ENCODE measurements around the gene NTN1. TPM values are rescaled to one million over a fixed set of nuclear protein-coding genes. Genes with fewer than 3 reads are reported as not detected.
"Not testable (repeated sequence)": the region's sequence is repeated elsewhere in the genome, so short reads cannot be mapped to it uniquely, and the experiment has no call there.

The NTN1 gene
- under 0.01 TPM in 2 replicates for total RNA-seq

- TF ChIP-seq, protein P1, sequence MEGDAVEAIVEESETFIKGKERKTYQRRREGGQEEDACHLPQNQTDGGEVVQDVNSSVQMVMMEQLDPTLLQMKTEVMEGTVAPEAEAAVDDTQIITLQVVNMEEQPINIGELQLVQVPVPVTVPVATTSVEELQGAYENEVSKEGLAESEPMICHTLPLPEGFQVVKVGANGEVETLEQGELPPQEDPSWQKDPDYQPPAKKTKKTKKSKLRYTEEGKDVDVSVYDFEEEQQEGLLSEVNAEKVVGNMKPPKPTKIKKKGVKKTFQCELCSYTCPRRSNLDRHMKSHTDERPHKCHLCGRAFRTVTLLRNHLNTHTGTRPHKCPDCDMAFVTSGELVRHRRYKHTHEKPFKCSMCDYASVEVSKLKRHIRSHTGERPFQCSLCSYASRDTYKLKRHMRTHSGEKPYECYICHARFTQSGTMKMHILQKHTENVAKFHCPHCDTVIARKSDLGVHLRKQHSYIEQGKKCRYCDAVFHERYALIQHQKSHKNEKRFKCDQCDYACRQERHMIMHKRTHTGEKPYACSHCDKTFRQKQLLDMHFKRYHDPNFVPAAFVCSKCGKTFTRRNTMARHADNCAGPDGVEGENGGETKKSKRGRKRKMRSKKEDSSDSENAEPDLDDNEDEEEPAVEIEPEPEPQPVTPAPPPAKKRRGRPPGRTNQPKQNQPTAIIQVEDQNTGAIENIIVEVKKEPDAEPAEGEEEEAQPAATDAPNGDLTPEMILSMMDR (IDR thresholded peaks at IDR 0.05; ENCODE audit: insufficient read depth, low read depth, low read length), result no peak
- peak within 1 kb of the TSS; percentile 53 for H3K4me3 ChIP-seq (ENCODE audit: low read depth, low read length)
- peak; percentile 7 for DNase-seq (ENCODE audit: low read depth)
Measured at GRCh38 chr17:9021158-9021991, at the start of gene NTN1. Gene NTN1 (plus strand): TSS chr17:9021510. CDS start chr17:9022374, 864 bp downstream.

DNA sequence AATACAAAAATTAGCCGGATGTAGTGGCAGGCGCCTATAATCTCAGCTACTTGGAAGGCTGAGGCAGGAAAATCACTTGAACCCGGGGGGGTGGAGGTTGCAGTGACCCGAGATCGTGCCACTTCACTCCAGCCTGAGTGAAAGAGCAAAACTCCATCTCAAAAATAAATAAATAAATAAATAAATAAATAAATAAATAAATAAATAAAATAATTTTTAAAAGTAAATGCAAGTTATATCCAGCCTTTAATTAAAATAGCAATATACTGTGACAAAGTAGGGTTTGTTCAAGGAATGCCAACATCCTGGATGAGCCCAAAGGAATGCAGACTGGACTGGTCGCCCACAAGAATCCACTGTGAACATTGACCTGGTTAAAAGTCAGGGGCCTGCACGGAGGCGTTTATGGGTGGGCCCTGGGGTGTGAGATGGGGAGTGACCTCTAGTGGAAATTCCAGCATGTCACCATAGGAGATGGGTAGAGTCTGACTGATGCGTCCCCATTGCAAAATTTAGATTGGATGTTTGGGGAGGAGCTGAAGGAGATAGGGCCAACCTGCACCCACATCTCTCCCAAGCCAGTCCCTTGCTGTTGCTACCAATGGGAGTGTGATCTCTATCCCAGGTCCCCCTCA lies 46.1 kb upstream of the NTN1 start:
- TF ChIP-seq, protein P1 (IDR thresholded peaks at IDR 0.05; ENCODE audit: insufficient read depth, low read depth, low read length), result no peak
- H3K4me3 ChIP-seq (ENCODE audit: low read depth, low read length), result no peak overlapping the region
- DNase-seq (ENCODE audit: low read depth), result no peak

GRCh38 chr17:8976638-8977037 lies 44.7 kb upstream of the NTN1 start:
- TF ChIP-seq, protein P1 (IDR thresholded peaks at IDR 0.05; ENCODE audit: insufficient read depth, low read depth, low read length), result no peak
- DNase-seq (ENCODE audit: low read depth), result no peak
- H3K4me3 ChIP-seq (ENCODE audit: low read depth, low read length), result no peak overlapping the region

DNA sequence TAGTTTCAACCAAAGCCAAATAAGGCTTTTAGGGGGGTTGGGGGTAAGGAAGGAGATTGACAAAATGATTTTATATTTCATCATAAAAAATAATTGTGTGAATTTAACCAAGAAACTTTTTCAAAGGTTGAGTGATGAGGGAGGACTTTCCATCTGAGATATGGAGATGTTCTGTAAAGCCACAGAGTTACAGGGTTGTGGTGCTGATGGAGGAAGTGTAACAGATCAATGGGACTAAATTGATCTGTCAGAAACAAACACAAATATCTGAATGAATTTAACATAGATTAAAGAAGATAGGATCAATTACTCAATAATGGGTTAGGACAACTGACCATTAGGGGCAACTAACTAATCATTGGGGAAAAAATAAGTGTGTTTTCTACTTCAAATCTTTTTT lies 41.6 kb upstream of the NTN1 start:
- no peak for DNase-seq (ENCODE audit: low read depth)
- H3K4me3 ChIP-seq (ENCODE audit: low read depth, low read length), result no peak overlapping the region
- TF ChIP-seq, protein P1 (IDR thresholded peaks at IDR 0.05; ENCODE audit: insufficient read depth, low read depth, low read length), result no peak

DNA sequence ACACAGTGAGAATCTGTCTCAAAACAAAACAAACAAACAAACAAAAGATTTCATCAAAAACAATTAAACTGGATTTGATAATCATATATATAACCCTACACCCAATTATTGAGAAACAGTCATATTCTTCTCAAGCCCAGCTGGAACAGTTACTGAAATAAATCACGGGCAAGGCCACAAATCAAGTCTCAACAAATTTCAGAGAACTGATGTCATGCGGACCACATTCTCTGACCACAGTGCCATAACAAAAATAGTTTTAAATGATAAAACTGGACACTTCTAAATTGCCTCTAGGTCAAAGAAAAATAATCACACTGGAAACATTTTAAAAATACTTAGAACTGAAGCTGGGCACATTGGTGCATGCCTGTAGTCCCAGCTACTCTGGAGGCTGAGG lies 39.9 kb upstream of the NTN1 start:
- no peak for DNase-seq (ENCODE audit: low read depth)
- TF ChIP-seq, protein P1 (IDR thresholded peaks at IDR 0.05; ENCODE audit: insufficient read depth, low read depth, low read length), result no peak
- no peak overlapping the region for H3K4me3 ChIP-seq (ENCODE audit: low read depth, low read length)

DNA sequence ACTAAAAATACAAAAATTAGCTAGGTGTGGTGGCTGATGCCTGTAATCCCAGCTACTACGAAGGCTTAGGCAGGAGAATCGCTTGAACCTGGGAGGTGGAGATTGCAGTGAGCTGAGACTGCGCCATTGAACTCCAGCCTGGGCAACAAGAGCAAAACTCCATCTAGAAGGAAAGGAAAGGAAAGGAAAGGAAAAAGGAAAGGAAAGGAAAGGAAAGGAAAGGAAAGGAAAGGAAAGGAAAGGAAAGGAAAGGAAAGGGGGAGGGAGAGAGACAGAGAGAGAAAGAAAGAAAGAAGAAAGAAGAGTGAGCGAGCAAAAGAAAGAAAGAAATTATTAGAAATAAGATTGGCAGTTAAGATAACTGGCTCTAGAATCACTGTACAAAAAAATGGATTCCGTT lies 37.1 kb upstream of the NTN1 start:
- not testable (repeated sequence) for DNase-seq (ENCODE audit: low read depth); H3K4me3 ChIP-seq (ENCODE audit: low read depth, low read length)

DNA sequence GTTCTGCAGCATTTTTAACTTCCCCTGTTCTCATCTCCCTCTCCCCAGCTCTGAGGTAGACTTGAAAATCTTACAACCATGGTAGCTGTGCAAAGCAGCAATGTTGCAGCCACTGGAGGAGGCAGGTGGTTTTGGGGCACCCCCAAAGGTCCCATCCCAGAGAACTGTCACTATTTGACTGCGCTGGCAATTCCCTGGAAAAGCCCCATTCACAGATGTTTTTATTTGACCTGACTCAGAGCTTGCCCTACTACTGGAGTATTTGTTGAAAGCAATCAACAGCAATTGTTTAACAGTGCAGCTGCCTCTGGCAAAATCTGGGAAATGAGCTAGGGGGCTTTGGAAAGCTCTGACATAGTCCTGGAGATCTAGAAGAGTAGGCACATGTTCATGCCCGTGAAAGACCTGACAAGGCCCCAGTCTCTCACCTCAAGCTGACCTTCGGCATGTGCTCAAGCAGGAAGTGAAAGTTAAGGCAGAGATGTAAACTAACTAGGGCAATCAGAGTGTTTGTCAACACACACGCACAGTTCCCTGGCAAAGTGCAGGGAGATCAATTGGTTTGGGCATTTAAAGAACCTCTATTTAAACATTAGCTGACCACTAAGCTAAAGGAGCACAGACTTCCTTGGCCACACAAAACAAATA lies 36.1 kb upstream of the NTN1 start:
- H3K4me3 ChIP-seq (ENCODE audit: low read depth, low read length), result no peak overlapping the region
- TF ChIP-seq, protein P1 (IDR thresholded peaks at IDR 0.05; ENCODE audit: insufficient read depth, low read depth, low read length), result no peak
- DNase-seq (ENCODE audit: low read depth), result no peak
